HEK293 (cell line): Measurements from ENCODE around the gene DNAJB6.

Experiments
- ZBTB1 ChIP-seq: fragments of 450-650 bp; formaldehyde crosslinking; IDR thresholded peaks from 2 replicates; pipeline ENCODE4 v1.5.1; 2016; ENCODE audit warnings: missing biosample characterization, missing genetic modification characterization
- TF ChIP-seq, protein P1 (sequence below): fragments of 450-650 bp; formaldehyde crosslinking; IDR thresholded peaks from 2 replicates; pipeline ENCODE4 v1.5.1; 2017; ENCODE audit warnings: missing biosample characterization, missing genetic modification characterization
- TF ChIP-seq, protein P2 (sequence below): fragments of 450-650 bp; formaldehyde crosslinking; IDR thresholded peaks from 2 replicates; pipeline ENCODE4 v1.5.1; 2016; ENCODE audit warnings: missing biosample characterization, missing genetic modification characterization
- TF ChIP-seq, protein P3 (sequence below): IDR thresholded peaks from 2 replicates; pipeline ENCODE4 v1.6.1; 2011; ENCODE audit warnings: mild to moderate bottlenecking, low read depth, low read length, borderline replicate concordance
- TF ChIP-seq, protein P4 (sequence below): sonication (generic); formaldehyde crosslinking; IDR thresholded peaks from 2 replicates; pipeline ENCODE4 v1.8.1; 2022; ENCODE audit warnings: mild to moderate bottlenecking, moderate library complexity, missing genetic modification reagents

DNA sequence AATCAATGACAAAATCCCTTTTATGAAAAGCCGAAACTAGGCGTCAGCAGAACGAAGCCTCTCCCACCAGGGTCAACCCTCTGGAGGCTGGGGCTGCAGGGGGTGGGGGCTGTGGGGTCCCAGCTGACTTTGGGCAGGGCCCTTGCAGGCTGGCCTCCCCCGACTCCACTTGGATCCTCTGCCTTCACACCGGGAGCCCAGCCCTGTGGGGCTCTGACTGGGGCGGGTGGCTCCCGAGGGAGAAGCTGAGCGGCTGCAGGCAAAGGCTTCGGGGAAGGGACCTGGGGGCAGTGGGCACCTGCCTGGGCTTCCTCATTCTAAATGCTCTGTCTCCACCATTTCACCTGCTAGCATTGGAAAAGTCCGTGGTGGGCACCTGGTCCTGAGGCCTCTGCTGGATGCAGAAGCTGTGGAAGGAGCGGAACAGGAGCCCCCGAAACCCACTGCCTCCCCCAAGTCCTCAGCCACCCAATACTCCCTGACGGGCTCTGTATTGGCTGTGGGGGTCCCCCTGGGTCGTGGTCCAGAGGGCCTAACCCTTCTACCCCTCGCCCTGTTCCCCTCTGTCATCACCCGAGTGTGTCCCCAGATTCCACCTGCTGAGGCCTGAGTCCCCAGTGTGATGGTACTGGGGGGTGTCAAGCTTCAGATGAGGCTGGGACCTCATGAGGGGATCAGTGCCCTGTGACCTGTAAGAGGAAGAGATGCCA, 108.6 kb downstream of the DNAJB6 start:
- TF ChIP-seq, protein P1, sequence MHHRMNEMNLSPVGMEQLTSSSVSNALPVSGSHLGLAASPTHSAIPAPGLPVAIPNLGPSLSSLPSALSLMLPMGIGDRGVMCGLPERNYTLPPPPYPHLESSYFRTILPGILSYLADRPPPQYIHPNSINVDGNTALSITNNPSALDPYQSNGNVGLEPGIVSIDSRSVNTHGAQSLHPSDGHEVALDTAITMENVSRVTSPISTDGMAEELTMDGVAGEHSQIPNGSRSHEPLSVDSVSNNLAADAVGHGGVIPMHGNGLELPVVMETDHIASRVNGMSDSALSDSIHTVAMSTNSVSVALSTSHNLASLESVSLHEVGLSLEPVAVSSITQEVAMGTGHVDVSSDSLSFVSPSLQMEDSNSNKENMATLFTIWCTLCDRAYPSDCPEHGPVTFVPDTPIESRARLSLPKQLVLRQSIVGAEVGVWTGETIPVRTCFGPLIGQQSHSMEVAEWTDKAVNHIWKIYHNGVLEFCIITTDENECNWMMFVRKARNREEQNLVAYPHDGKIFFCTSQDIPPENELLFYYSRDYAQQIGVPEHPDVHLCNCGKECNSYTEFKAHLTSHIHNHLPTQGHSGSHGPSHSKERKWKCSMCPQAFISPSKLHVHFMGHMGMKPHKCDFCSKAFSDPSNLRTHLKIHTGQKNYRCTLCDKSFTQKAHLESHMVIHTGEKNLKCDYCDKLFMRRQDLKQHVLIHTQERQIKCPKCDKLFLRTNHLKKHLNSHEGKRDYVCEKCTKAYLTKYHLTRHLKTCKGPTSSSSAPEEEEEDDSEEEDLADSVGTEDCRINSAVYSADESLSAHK (tag by site-specific recombination): no peak
- TF ChIP-seq, protein P2, sequence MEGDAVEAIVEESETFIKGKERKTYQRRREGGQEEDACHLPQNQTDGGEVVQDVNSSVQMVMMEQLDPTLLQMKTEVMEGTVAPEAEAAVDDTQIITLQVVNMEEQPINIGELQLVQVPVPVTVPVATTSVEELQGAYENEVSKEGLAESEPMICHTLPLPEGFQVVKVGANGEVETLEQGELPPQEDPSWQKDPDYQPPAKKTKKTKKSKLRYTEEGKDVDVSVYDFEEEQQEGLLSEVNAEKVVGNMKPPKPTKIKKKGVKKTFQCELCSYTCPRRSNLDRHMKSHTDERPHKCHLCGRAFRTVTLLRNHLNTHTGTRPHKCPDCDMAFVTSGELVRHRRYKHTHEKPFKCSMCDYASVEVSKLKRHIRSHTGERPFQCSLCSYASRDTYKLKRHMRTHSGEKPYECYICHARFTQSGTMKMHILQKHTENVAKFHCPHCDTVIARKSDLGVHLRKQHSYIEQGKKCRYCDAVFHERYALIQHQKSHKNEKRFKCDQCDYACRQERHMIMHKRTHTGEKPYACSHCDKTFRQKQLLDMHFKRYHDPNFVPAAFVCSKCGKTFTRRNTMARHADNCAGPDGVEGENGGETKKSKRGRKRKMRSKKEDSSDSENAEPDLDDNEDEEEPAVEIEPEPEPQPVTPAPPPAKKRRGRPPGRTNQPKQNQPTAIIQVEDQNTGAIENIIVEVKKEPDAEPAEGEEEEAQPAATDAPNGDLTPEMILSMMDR (tag by site-specific recombination): no peak
- no peak for TF ChIP-seq ZBTB1 (tag by site-specific recombination)
- TF ChIP-seq, protein P3, sequence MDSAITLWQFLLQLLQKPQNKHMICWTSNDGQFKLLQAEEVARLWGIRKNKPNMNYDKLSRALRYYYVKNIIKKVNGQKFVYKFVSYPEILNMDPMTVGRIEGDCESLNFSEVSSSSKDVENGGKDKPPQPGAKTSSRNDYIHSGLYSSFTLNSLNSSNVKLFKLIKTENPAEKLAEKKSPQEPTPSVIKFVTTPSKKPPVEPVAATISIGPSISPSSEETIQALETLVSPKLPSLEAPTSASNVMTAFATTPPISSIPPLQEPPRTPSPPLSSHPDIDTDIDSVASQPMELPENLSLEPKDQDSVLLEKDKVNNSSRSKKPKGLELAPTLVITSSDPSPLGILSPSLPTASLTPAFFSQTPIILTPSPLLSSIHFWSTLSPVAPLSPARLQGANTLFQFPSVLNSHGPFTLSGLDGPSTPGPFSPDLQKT: no peak
- TF ChIP-seq, protein P4, sequence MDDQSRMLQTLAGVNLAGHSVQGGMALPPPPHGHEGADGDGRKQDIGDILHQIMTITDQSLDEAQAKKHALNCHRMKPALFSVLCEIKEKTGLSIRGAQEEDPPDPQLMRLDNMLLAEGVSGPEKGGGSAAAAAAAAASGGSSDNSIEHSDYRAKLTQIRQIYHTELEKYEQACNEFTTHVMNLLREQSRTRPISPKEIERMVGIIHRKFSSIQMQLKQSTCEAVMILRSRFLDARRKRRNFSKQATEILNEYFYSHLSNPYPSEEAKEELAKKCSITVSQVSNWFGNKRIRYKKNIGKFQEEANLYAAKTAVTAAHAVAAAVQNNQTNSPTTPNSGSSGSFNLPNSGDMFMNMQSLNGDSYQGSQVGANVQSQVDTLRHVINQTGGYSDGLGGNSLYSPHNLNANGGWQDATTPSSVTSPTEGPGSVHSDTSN (CRISPR knock-in tag): no peak
